GM23248 (cell line): ENCODE results near the gene PIGM.

Source experiments
- EZH2 ChIP-seq: fragments of 200-600 bp; sonication (generic); IDR thresholded peaks from 2 replicates; pipeline ENCODE4 v1.6.1; 2018; ENCODE audit warnings: antibody characterized with exemption, mild to moderate bottlenecking; ENCODE audit not compliant: insufficient read depth, poor library complexity, severe bottlenecking
- EZH2phosphoT487 ChIP-seq: fragments of 200-600 bp; sonication (generic); IDR thresholded peaks from 2 replicates; pipeline ENCODE4 v1.6.1; 2018; ENCODE audit warnings: antibody characterized with exemption, moderate library complexity, mild to moderate bottlenecking, low read depth; ENCODE audit not compliant: insufficient read depth

GRCh38 chr1:160075836-160076235 is 44.0 kb upstream of the PIGM start:
- TF ChIP-seq EZH2 (no peak), EZH2phosphoT487 (no peak)
